ENCODE measurements around the gene WNT9A.
A peak's percentile ranks its signal among the peaks of the same experiment; 100 is the strongest.

The WNT9A gene

GRCh38 chr1:227897704-227898438, 49.9 kb downstream of the WNT9A start:
- no peak for DNase-seq (ENCODE audit: low read depth, low spot score)

- DNase-seq (ENCODE audit: low read depth, low spot score) = no peak
These were observed 50.7 kb downstream of the WNT9A start for GRCh38 chr1:227896710-227897655.

DNA sequence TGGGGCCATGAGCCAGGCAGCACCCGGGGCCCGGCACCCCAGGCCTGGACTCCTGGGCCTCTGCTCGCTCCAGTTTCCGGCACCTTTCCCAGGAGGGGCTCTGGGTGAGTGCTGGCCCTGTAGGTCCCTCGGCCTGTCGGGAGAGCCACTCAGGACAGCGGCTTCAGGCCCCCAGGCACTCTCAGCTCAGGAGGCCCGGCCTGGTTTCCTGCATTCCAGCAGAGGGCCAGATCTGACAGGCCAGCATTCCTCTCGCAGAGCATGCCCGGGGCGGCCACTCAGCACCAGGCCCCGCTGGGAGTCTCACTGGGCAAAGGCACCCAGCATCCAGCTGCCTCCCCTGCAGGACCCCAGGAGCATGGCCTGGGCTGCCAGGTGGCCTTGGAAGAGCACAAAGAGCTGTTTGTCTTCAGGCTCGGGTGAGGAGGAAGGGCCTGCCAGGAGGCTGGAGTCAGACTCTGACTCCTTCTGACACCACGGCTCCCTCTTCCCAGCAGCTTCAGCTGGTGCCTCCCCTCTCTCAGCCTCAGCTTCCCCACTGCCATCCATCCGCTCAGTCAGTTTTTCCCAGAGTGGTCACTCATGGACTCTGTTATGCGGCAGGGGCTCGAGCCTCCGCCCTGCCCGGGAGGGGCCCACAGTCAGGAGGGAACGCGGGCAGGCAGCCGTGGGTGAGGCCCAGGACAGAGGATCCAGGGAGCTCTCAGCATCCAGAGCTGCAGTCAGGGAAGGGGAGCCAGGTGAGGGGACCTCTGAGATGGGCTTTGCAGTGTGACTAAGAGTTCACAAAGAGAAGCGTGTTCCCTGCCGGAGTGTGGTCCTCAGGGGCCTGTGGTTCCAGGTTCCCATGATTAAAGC, 51.7 kb downstream of the WNT9A start:
- DNase-seq (ENCODE audit: low read depth, low spot score) = peak; percentile 93

DNA sequence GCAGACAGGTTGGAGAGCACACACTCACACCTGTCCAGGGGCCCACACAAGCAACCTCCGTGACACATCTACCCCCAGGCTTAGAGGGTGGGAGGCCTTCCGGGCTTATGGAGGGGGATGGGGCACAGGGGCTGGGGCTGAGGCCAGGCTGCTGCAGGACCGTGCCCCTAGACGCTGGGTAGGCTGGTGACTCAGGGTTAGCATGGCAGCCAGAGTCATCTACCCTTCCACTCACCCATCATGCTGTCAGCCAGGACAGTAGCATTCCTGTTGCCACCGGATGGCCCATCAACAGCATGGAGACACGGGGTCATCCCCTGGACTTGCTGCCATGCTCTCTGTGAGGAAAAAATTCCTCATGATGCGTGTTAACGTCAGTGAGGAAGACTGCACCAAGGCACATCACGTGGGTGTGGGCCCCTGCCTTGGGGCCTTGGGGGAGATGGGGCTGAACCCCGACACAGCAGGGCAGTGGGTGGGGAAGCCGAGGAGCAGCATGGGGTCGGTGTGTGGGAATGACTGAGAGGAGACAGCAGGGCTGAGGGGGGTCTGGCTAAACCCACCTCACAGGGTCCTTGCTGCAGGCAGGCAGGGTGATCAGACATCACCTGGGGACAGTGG, 52.8 kb downstream of the WNT9A start:
- DNase-seq (ENCODE audit: low read depth, low spot score) = peak; percentile 0

GRCh38 chr1:227893949-227894721, 53.6 kb downstream of the WNT9A start:
- peak; percentile 26 for DNase-seq (ENCODE audit: low read depth, low spot score)

DNA sequence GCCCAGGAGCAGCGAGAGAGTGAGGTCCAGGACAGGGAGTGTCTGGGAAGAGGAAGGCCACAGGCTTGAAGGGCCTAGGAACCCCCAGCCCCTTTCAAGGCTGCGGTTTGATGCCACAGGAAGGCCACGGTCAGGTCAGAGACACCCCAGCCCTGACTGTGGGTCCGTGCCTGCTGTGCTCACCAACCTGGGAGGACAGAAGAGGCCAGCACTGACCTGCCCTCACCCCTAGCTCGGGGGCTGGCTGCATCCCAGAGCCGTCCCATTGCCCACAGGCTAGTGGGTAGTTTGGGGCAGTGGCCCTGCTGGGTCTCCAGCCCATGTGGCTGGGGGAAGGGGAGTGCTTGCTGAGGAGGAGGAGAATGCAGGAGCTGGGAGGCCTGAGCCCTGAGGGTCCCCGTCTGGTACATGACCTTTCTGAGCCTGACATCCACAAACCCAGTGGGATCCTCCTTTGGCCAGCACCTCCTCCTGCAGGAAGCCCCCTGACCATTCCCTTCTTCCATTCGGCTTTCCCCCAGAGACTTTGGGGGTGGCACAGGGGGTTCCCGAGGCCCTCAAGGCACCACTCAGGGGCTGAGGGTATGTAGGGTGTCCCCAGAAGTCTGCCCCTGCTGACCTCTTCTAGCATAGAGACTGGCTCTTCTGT, 54.3 kb downstream of the WNT9A start:
- DNase-seq (ENCODE audit: low read depth, low spot score) = peak; percentile 40

- peak; percentile 58 for DNase-seq (ENCODE audit: low read depth, low spot score)
These were observed 55.0 kb downstream of the WNT9A start for GRCh38 chr1:227892489-227893299.

DNA sequence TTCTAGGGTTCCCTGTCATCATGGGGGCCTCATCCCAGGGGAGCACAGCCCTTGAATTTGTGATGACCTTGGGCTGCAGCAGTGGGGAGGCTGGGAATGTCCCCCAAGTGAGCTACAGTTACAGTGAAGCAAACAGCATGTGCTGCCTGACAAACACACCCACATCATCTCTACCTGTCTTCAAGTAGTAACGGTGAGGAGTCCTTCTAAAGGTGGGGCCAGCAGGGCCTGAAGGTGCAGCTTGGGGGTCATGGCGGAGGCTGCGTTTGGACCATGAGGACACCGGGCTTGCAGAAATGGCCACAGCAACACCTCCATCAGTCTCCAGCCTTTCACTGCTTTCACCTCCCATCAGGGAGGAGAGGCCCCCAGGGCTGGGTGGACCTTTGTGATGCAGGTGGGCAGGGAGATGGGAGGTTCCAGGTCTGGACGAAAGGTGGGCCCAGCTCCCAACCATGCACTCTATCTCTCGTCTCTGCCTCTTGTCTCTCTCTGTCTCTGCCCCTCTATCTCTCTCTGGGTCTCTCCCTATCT, 55.7 kb downstream of the WNT9A start:
- DNase-seq (ENCODE audit: low read depth, low spot score) = peak; percentile 25

DNA sequence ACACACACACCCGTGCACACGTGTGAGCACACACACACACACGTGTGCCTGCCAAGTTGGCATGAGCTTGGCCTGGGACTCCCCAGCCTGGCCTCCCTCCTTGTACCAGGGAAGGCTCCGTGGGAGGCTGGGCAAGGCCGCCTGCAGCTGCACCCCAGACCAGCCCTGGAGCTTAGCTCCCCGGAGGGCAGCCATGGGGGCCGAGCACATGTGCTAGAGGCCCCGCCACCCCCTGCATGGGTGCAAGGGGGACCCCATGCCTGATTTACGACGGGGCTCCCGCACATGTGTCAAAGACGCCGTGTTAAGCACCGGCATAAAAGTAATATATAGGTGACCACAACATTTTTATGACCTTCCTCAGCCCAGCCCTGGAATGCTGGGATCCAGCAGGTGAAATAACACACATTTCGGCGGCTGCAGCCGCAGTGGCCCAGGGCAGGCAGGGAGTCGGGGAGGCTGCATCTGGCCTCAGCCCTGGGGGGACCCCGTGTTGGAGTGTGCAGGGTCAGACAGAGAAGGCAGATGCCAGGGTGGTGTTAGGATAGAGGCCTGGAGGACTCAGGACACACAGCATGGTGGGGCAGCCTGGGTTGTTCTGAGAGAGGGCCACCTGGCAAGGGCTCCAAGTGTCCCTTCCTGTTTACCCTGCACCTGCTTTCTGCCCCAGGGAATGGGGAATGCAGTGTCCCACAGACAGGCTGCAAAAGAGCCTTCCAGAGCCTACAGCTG, 56.3 kb downstream of the WNT9A start:
- peak; percentile 10 for DNase-seq (ENCODE audit: low read depth, low spot score)

- DNase-seq (ENCODE audit: low read depth, low spot score) = peak; percentile 0
These were observed 57.1 kb downstream of the WNT9A start for GRCh38 chr1:227890451-227891222.

GRCh38 chr1:227889863-227890405, 57.8 kb downstream of the WNT9A start:
- DNase-seq (ENCODE audit: low read depth, low spot score) = peak; percentile 0

- peak; percentile 4 for DNase-seq (ENCODE audit: low read depth, low spot score)
These were observed 58.5 kb downstream of the WNT9A start for GRCh38 chr1:227889047-227889862.

- DNase-seq (ENCODE audit: low read depth, low spot score) = no peak
These were observed 59.2 kb downstream of the WNT9A start for GRCh38 chr1:227888404-227889046.

DNA sequence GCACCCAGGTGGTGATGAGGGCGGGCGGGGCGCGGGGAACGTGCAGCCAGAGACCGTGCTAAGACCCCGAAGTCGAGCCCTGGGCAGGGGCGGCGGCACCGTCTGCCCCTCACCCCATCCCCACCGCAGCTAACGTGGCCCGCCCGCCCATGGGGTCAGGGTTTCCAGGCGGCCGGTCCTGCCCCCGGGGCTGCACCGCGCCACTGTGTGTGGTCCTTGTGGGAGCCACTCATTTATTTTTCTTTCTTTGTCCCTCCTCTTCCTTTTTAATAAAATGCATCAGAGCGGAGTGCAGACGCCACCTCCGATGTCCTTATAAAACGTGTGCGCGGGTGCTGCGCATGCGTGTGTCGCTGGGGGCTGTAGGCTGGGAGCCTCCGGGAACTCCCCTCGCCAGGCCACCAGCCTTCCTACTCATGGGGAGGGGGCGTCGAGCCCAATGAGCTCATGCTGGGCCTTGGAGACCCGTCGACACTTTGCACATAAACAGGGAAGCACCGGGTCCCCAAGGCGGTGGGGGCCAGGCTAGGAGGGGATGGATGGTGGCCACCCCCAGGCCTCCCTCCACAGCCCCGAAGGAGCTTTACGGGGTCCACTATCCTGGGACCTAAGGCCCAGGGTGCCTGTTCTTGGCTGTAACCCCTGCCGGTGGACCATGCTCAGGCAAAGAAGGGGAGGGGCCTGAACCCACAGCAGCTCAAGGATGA, 59.9 kb downstream of the WNT9A start:
- peak; percentile 70 for DNase-seq (ENCODE audit: low read depth, low spot score)
